Motor neuron (in vitro differentiated cells): ENCODE results near the gene LCE1A. TPM values are rescaled to one million over a fixed set of nuclear protein-coding genes. Genes with fewer than 3 reads are reported as not detected.

Source experiments
- ATAC-seq, 8 experiments: fragments of 200-7000 bp; cut with Tn5 transposase; replicated peaks in 6 of 8; 2 replicates each; pipeline ENCODE4 v1.8.0; 2021; ENCODE audit warnings: mild to moderate bottlenecking in 8 of 8, moderate library complexity in 8 of 8
- H3K27ac ChIP-seq, 2 donors: fragments of 250-450 bp; sonication (Bioruptor Pico); 2 replicates each; pipeline ENCODE4 v1.9.0; 2021; ENCODE audit warnings: antibody characterized with exemption in 2 of 2, mild to moderate bottlenecking in 2 of 2, moderate library complexity in 1 of 2
- H3K4me1 ChIP-seq, 2 donors: fragments of 250-450 bp; sonication (Bioruptor Pico); replicated peaks in 1 of 2; 2 replicates each; pipeline ENCODE4 v1.6.1; 2021; ENCODE audit warnings: antibody characterized with exemption in 2 of 2, mild to moderate bottlenecking in 2 of 2, moderate library complexity in 1 of 2
- H3K4me3 ChIP-seq, 5 donors: fragments of 250-450 bp; sonication (Bioruptor Pico); 2 replicates each; pipeline ENCODE4 v1.9.0; 2021; ENCODE audit warnings: antibody characterized with exemption in 5 of 5, mild to moderate bottlenecking in 5 of 5, moderate library complexity in 4 of 5
- WGBS, 10 experiments: fragments of 450-650 bp; shearing (Covaris generic); methylation state at CpG; one replicate each; pipeline ENCODE4 v1.0.0; 2022; 5-methylcytosine and 5-hydroxymethylcytosine counted together
- in situ Hi-C, 9 experiments: fragments of 400-800 bp; cut with MboI; loops; one replicate each; pipeline ENCODE4 v1.15.0; 2021; ENCODE audit warnings: low sequenced_read_pairs in 9 of 9, low pct_unique_long_range_greater_than_20kb in 2 of 9; ENCODE audit not compliant: unreplicated experiment in 9 of 9
- total RNA-seq, 8 experiments: library from RNA; unstranded; fragments of 300-600 nt; gene quantifications; 2 replicates each; pipeline versions ENCODE4 v1.2.3 to v1.2.4, GENCODE V29; 2022

The LCE1A gene, protein sequence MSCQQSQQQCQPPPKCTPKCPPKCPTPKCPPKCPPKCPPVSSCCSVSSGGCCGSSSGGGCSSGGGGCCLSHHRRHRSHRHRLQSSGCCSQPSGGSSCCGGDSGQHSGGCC
- not detected for total RNA-seq

DNA sequence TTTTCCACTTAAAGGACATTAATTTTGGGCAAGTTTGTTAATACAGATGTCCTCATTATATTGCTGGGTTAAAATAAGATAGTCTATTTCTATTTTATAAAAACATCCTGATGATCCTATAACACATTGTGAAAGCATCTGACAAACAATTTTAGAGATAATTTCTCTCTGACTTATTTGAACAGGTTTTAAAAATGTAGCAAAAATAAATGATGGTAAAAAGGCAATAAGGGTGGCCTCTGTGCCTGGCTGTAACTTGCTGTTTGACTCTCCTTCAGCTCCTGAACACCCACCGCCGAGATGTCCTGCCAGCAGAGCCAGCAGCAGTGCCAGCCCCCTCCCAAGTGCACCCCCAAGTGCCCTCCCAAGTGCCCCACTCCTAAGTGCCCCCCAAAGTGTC, at the start of gene LCE1A:
LCE1A (plus strand) TSS at position 301 of the 400 bp plus-strand sequence; CDS start at position 301, 0 bp downstream.
- no peak within 1 kb of the TSS for H3K27ac ChIP-seq
- no peaks in the 10 kb centered on the region for H3K4me1 ChIP-seq
- ATAC-seq: no peak
- 0 to 93% (median 44%) methylated on average over 1 to 2 of the region's 2 CpGs; no CpG with 5 or more reads in 6 of the 10 experiments for WGBS, 10 experiments
- no peak within 1 kb of the TSS for H3K4me3 ChIP-seq
- in situ Hi-C loops: no loop called here

DNA sequence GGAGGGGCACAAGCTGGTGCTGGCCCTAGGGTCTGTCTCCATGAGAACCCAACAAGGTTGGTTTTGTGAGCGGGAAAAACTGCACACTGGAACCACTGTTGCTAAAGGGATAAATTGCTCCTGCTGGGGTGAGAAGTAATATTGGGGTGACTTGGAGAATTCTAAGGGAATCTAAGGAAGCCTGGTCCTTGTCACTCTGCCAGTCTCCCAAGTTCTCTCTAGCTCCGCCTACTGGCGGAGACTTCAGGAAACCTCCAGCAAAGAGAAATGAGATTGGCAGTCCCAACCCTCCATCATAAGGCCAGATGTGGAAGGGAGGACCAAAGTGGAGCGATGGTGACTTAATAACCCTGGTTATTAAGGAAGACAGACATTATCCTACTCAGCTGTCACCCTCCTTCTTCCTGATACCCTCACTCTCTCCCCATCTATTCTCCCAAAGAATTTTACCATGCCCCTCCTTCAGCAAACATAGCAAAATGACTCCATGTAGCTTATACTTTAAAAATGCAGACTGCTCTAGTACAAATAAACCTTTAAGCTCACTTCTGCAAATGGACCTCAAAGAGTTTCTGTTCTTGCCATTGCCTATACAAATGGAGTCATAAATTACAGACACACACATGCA, 49.6 kb upstream of the LCE1A start:
- WGBS, 10 experiments: 0 to 68% (median 58%) methylated on average over 2 to 3 of the region's 4 CpGs; no CpG with 5 or more reads in 4 of the 10 experiments
- H3K27ac ChIP-seq: no peak overlapping the region
- ATAC-seq: peak in 2 of 8 experiments; percentile 27 to 48

DNA sequence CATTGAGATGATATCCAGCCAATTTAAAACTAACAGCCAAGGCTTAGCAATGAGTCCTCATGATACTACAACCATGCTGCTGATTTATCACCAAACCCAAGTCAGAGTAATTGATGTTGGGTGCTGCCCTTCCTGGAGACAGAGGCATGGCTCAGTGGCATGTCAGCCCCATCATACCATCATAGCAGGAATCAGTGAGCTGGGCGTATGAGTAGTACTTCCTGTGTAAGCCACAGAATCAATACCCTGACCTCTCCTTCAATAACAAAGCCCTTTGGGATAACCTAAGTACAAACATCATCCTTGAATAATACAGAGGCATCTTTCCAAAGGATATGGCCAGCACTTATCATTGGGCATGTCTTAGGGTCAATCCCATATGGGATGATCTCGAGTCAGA, 44.2 kb upstream of the LCE1A start:
- WGBS, 10 experiments: 0 to 63% (median 35%) methylated on average over 1 to 2 of the region's 2 CpGs; no CpG with 5 or more reads in 3 of the 10 experiments
- in situ Hi-C loops: no loop called here
- no peaks in the 10 kb centered on the region for H3K4me1 ChIP-seq

More for the DNA sequence above, 49.6 kb upstream of the LCE1A start:
- H3K4me1 ChIP-seq: no peaks in the 10 kb centered on the region
- in situ Hi-C loops: no loop called here
- no peak overlapping the region for H3K4me3 ChIP-seq

DNA sequence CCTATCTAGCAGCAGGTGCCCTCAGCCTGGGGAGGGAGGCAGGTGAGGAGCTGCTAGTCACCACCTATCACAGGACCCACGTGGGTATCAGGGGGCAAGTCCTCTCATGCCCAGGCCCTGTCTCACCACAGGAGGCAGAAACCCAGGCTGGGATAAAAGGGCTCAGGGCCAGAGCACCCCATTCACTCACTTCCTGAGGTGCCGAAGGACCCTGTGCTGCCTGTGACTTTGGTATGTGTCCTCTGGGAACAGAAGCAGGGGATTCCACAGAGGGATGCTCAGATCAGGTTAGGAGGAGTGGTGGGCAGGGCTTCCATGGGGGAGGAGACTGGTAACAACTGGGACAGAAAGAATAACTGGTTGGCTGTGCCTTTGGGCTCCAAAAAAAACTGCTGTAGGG, 41.2 kb upstream of the LCE1A start, which contains the start of gene LCE1E:
LCE1E (plus strand) TSS at position 181 of the 400 bp plus-strand sequence. CDS start 1,043 bp downstream, outside the sequence.
- in situ Hi-C loops: no loop called here
- 0 to 86% (median 17%) methylated on average over 1 to 2 of the region's 2 CpGs; no CpG with 5 or more reads in 5 of the 10 experiments for whole genome bisulfite sequencing, 10 experiments
- Histone ChIP-seq H3K27ac (no peak within 1 kb of the TSS), H3K4me3 (no peak within 1 kb of the TSS), H3K4me1 (no peaks in the 10 kb centered on the region)
- no peak for ATAC-seq

More for the DNA sequence above, 44.2 kb upstream of the LCE1A start:
- no peak for ATAC-seq
- H3K4me3 ChIP-seq: no peak overlapping the region
- no peak overlapping the region for H3K27ac ChIP-seq

DNA sequence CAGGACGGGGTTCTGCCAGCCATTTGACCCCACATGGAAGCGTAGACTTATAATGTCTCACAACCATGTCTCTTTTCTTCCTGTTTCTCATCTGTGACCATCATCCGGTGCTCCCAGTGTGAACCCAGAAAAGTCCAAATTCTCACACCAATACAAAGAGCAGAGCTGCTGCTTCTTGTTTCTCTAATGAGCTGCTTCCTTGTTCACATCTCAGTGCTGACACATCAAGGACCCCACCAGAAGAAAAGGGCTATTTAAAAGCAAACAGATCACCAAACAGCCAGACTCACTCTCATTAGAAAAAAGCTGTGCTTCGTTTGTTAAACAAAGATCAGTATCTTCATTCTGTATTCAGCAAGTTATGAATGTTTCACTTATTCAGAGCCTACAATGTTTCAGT, 31.6 kb upstream of the LCE1A start:
- ATAC-seq: no peak
- Histone ChIP-seq H3K4me1 (no peaks in the 10 kb centered on the region), H3K27ac (no peak overlapping the region), H3K4me3 (no peak overlapping the region)
- in situ Hi-C loops: no loop called here
- 17 to 70% (median 20%) methylated on average over 1 to 2 of the region's 4 CpGs; no CpG with 5 or more reads in 6 of the 10 experiments for WGBS, 10 experiments

DNA sequence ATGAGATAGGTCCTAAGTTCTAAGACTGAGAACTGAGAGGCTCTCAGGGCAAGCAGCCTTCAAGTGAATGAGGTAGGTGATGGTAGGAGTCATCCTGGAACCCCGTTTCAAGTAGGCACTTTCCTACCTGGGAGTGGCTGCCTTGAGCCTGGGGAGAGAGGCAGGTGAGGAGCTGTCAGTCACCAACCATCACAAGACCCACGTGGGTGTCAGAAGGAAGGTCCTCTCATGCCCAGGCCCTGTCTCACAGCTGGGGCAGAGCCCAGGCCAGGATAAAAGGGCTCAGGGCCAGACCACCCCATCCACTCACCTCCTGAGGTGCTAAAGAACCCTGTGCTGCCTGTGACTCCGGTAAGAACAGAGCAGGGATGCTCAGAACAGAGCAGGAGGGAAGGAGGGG, 30.9 kb upstream of the LCE1A start, which contains the start of gene LCE1D:
LCE1D (plus strand) TSS at position 301 of the 400 bp plus-strand sequence. CDS start 1,074 bp downstream, outside the sequence.
- in situ Hi-C loops: no loop called here
- Histone ChIP-seq H3K4me3 (no peak within 1 kb of the TSS), H3K4me1 (no peaks in the 10 kb centered on the region), H3K27ac (no peak within 1 kb of the TSS)
- no CpG with 5 or more reads among the region's 3 CpGs for WGBS, 10 experiments
- no peak for ATAC-seq

DNA sequence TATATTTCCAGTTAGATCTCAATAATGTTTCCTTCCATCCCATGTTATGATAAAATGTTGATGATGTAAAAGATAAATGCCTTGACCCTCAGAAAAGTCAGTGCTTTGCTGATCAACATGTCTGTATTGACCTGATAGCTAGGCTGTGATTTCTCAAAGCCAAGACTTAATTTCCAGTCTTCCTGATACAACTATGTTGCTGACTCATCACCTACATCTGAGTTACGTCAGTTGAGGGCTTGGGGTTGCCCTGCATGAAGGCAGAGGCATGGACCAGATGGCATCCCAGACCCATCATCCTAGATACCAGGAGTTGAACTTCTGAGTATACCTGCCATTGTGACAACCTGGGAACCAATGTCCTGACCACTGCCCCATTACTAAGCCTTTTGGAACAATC, 25.9 kb upstream of the LCE1A start:
- 0 to 83% (median 33%) methylated on average over 1 of the region's 1 CpG; no CpG with 5 or more reads in 7 of the 10 experiments for WGBS, 10 experiments
- no peak for ATAC-seq
- Histone ChIP-seq H3K27ac (no peak overlapping the region), H3K4me3 (no peak overlapping the region), H3K4me1 (no peaks in the 10 kb centered on the region)
- in situ Hi-C loops: no loop called here

DNA sequence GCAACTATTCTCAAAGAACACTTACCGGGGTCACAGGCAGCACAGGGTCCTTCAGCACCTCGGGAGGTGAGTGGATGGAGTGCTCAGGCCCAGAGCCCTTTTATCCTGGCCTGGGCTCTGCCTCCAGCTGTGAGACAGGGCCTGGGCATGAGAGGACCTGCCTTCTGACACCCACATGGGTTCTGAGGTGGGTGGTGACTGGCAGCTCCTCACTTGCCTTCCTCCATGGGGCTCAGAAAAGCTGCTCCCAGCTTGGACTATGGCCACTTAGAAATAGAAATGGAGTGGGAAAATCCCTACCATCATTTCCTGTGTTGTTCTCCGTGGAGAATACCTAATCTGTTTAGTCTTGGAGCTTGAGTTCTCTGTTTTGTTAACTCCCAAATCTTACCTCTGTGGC, 20.7 kb upstream of the LCE1A start, which contains the start of gene LCE1C:
LCE1C (minus strand) TSS at position 76 of the 400 bp plus-strand sequence. CDS start 1,173 bp downstream, outside the sequence.
- no peaks in the 10 kb centered on the region for H3K4me1 ChIP-seq
- WGBS, 10 experiments: 0 to 57% (median 17%) methylated on average over 1 to 3 of the region's 3 CpGs; no CpG with 5 or more reads in 4 of the 10 experiments
- no peak for ATAC-seq
- H3K4me3 ChIP-seq: no peak within 1 kb of the TSS
- no peak within 1 kb of the TSS for H3K27ac ChIP-seq
- in situ Hi-C loops: no loop called here

DNA sequence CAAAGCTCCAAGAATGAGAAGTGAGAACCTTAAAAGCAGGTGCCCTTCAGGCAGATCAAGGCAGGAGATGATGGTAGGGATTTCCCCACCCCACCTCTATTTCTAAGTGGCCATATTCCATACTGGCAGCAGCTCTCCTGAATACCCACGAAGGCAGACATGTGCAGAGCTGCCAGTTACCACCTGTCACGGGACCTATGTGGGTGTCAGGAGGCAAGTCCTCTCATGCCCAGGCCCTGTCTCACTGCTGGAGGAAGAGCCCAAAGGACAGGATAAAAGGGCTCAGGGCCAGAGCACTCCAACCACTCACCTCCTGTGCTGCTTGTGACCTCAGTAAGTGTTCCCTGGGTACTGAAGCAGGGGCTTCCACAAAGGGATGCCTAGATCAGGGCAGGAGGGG, 16.2 kb upstream of the LCE1A start:
- Histone ChIP-seq H3K4me1 (no peaks in the 10 kb centered on the region), H3K27ac (no peak overlapping the region), H3K4me3 (no peak overlapping the region)
- in situ Hi-C loops: no loop called here
- ATAC-seq: no peak
- 0 to 60% (median 50%) methylated on average over 1 to 2 of the region's 2 CpGs; no CpG with 5 or more reads in 3 of the 10 experiments for WGBS, 10 experiments

DNA sequence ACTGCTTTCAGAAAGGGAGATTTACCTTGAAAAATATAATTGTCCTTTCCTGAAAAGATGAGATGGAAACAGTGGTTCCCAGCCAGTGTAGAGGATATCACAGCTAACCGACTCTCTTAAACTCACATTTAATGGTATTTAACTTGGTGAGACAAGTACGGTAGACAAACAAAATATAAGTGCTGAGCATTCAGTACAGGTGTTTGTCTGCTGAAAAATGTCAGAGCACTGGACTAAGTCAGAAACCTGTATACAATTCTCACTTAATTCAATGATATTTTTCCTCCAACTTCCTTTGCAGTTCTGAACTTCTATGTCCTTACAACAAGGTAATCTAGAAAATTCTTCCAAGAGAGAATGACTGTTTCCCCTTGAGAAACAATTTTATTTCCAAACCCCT, 15.6 kb upstream of the LCE1A start, which contains the start of gene LCE1B:
LCE1B (plus strand) TSS at position 301 of the 400 bp plus-strand sequence. CDS start 476 bp downstream, outside the sequence.
- in situ Hi-C loops: no loop called here
- Histone ChIP-seq H3K4me1 (no peaks in the 10 kb centered on the region), H3K4me3 (no peak within 1 kb of the TSS), H3K27ac (no peak within 1 kb of the TSS)
- WGBS, 10 experiments: 36 to 83% (median 65%) methylated on average over 1 to 2 of the region's 2 CpGs; no CpG with 5 or more reads in 2 of the 10 experiments
- no peak for ATAC-seq

DNA sequence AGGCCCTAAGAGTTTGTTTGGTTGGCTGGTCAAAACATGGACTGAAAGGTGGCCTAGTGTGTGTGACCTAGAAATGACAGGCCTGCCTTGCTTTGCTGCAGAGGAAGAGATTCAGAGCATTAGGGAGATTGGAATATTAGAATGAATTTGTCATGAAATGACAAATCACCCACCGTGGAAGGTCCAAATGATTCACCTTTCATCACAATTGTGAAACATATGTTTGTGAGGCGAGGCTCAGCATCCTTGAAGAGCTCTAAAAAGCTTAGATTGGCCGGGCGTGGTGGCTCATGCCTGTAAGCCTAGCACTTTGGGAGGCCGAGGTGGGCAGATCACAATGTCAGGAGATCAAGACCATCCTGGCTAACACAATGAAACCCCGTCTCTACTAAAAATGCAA, 10.0 kb upstream of the LCE1A start:
- no peak for ATAC-seq
- no peaks in the 10 kb centered on the region for H3K4me1 ChIP-seq
- no peak overlapping the region for H3K4me3 ChIP-seq
- 0 to 86% (median 44%) methylated on average over 1 to 6 of the region's 6 CpGs; no CpG with 5 or more reads in 1 of the 10 experiments for WGBS, 10 experiments
- in situ Hi-C loops: no loop called here
- no peak overlapping the region for H3K27ac ChIP-seq

DNA sequence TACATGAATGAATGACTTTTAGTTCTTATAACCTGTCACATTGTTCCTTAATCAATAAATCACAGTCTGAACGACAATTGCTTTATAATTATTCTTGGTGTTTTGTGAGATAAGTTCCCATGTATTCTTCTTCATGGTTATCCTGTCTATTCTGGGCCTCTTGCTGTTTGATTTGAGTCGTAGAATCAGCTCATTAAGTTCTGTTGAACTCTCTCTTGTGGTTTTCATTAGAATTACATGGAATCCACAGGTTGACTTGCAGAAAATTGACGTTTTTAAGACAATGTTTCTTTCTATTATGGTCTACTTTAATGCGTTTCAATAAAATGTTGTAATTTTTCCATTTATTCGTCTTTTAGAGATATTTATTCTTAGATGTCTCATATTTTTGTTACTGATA, 4.0 kb upstream of the LCE1A start:
- no peak overlapping the region for H3K4me3 ChIP-seq
- H3K27ac ChIP-seq: no peak overlapping the region
- no peak for ATAC-seq
- 0 to 56% (median 17%) methylated on average over 3 to 5 of the region's 5 CpGs for WGBS, 10 experiments
- no peaks in the 10 kb centered on the region for H3K4me1 ChIP-seq
- in situ Hi-C loops: no loop called here

DNA sequence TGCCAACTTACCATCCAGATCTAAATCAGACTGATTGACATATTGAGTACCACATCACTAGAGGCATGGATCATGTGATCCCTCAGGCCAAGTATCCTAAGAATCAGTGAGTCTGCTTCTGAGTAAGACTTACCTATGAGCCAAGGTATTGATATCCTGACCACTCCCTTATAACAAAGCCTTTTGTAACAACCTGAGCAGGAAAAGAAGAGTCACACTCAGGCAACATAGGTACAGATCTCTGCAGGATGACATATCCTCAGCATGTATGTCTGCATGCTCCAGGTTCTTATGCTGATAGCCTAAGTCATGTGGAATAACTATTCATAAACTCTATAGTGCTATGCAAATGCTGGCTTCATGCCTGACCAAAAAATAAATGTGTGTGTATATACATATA, 2.3 kb upstream of the LCE1A start:
- ATAC-seq: peak in 1 of 8 experiments; percentile 29
- in situ Hi-C loops: no loop called here
- H3K4me3 ChIP-seq: no peak overlapping the region
- H3K4me1 ChIP-seq: no peaks in the 10 kb centered on the region
- H3K27ac ChIP-seq: no peak overlapping the region
